CD4-positive, alpha-beta T cell (primary cell): ENCODE measurements around the gene ASXL3. TPM values are rescaled to one million over a fixed set of nuclear protein-coding genes. Genes with fewer than 3 reads are reported as not detected.

Experiments
- ATAC-seq: fragments of 200-7000 bp; cut with Tn5 transposase; one replicate; pipeline ENCODE4 v1.10.0; 2022; ENCODE audit warnings: mild to moderate bottlenecking; ENCODE audit not compliant: poor library complexity
- CTCF ChIA-PET: fragments of 350-600 bp; sonication (Branson Sonifier 250); formaldehyde crosslinking; loops from one replicate; lab custom pipeline; 2021; ENCODE audit warnings: antibody characterized with exemption, inconsistent platforms; lab: Charles Lee
- POLR2A ChIA-PET: fragments of 350-600 bp; sonication (Branson Sonifier 250); formaldehyde crosslinking; loops from one replicate; lab custom pipeline; 2021; ENCODE audit warnings: antibody characterized with exemption, inconsistent platforms; lab: Charles Lee
- DNase-seq, 14 experiments: peaks; one replicate each; pipeline ENCODE4 v3.0.0-alpha.2; 2013 to 2020; ENCODE audit warnings: mixed read lengths in 2 of 14
- H3K27ac ChIP-seq, 2 donors: one replicate each; pipeline versions ENCODE4 v1.5.1 to v1.7.0; 2013; ENCODE audit warnings: low read length in 2 of 2, low read depth in 1 of 2, mild to moderate bottlenecking in 1 of 2
- H3K27me3 ChIP-seq, 2 experiments: 1 replicate in 1 of 2; 2 replicates in 1 of 2; pipeline versions ENCODE4 v1.6.1 to v1.7.0; 2013; ENCODE audit warnings: low read length in 2 of 2, control low read depth in 1 of 2, mild to moderate bottlenecking in 1 of 2, moderate library complexity in 1 of 2; ENCODE audit not compliant: insufficient read depth in 2 of 2, control insufficient read depth in 1 of 2
- H3K36me3 ChIP-seq: one replicate; pipeline ENCODE4 v1.6.1; 2013; ENCODE audit warnings: low read length, control low read depth; ENCODE audit not compliant: insufficient read depth
- H3K4me1 ChIP-seq: one replicate; pipeline ENCODE4 v1.6.1; 2013; ENCODE audit warnings: low read length, control low read depth; ENCODE audit not compliant: insufficient read depth
- H3K4me3 ChIP-seq: one replicate; pipeline ENCODE4 v1.5.1; 2013; ENCODE audit warnings: mild to moderate bottlenecking, low read length, moderate library complexity
- H3K9me3 ChIP-seq, 2 experiments: 1 replicate in 1 of 2; 2 replicates in 1 of 2; pipeline versions ENCODE4 v1.6.1 to v1.7.0; 2013; ENCODE audit warnings: low read length in 2 of 2, mild to moderate bottlenecking in 2 of 2, control low read depth in 1 of 2, moderate library complexity in 1 of 2; ENCODE audit not compliant: control insufficient read depth in 1 of 2, insufficient read depth in 1 of 2
- H3K27ac Mint-ChIP-seq: one replicate; pipeline ENCODE4 v1.8.0; 2020; ENCODE audit warnings: mixed read lengths
- H3K27me3 Mint-ChIP-seq: one replicate; pipeline ENCODE4 v1.8.0; 2021; ENCODE audit warnings: mixed read lengths
- H3K36me3 Mint-ChIP-seq: one replicate; pipeline ENCODE4 v1.8.0; 2021; ENCODE audit warnings: low read depth, mixed read lengths
- H3K4me1 Mint-ChIP-seq: one replicate; pipeline ENCODE4 v1.8.0; 2021; ENCODE audit warnings: low read depth, mixed read lengths
- H3K4me3 Mint-ChIP-seq: one replicate; pipeline ENCODE4 v1.8.0; 2020; ENCODE audit warnings: mild to moderate bottlenecking, mixed read lengths
- H3K9me3 Mint-ChIP-seq: one replicate; pipeline ENCODE4 v1.8.0; 2020; ENCODE audit warnings: mixed read lengths
- intact Hi-C, 2 experiments: fragments of 100-400 bp; cut with DNase I in 1 of 2; cut with micrococcal nuclease in 1 of 2; formaldehyde crosslinking; loops; one replicate each; pipeline versions ENCODE4 v1.15.1 to v1.9.0; 2023 to 2025; cut with DNase I, micrococcal nuclease
- total RNA-seq, 174 experiments: library from RNA in 2 of 174; stranded (reverse) in 2 of 174; gene quantifications; one replicate each; pipeline ENCODE4 v1.2.3 and lab custom pipeline; 2021 to 2026
- TF ChIP-seq, protein P1 (sequence below): fragments of 200-600 bp; IDR thresholded peaks from one replicate; pipeline ENCODE4 v1.8.0; 2022; ENCODE audit warnings: antibody characterized with exemption, mild to moderate bottlenecking

The ASXL3 gene
- total RNA-seq, 2 experiments from 2014 or later, result not detected

DNA sequence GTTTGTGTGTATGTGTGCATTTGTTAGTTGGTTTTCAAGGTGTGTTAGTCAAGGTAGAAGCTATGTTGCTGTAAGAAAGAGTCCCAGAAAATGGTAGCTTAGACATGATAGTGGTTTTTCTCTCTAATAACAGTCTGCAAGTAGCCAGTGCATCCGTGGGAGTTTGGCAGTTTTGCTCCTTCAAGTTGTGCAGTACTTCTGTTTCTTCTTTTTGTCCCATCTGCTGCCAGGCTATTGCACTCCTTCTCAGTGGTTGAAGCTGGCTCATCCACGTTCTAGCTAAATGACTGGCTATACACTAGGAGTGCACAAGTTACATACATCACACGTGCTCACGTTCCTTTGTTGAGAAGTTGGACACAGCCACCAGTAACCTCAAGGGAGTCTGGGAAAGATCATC lies 134.7 kb downstream of the ASXL3 start:
- ChIA-PET POLR2A (no interaction called here), CTCF (no interaction called here)
- no peaks in the 10 kb centered on the region for H3K27me3 Mint-ChIP-seq
- Histone ChIP-seq H3K27ac (no peak overlapping the region), H3K9me3 (peaks cover 0 to 11% of the 10 kb centered on the region in 2 experiments), H3K4me3 (no peak overlapping the region), H3K36me3 (no peaks in the 10 kb centered on the region), H3K27me3 (no peaks in the 10 kb centered on the region), H3K4me1 (no peaks in the 10 kb centered on the region)
- no peak overlapping the region for H3K4me3 Mint-ChIP-seq
- intact Hi-C loops, result no loop called here
- TF ChIP-seq, protein P1, sequence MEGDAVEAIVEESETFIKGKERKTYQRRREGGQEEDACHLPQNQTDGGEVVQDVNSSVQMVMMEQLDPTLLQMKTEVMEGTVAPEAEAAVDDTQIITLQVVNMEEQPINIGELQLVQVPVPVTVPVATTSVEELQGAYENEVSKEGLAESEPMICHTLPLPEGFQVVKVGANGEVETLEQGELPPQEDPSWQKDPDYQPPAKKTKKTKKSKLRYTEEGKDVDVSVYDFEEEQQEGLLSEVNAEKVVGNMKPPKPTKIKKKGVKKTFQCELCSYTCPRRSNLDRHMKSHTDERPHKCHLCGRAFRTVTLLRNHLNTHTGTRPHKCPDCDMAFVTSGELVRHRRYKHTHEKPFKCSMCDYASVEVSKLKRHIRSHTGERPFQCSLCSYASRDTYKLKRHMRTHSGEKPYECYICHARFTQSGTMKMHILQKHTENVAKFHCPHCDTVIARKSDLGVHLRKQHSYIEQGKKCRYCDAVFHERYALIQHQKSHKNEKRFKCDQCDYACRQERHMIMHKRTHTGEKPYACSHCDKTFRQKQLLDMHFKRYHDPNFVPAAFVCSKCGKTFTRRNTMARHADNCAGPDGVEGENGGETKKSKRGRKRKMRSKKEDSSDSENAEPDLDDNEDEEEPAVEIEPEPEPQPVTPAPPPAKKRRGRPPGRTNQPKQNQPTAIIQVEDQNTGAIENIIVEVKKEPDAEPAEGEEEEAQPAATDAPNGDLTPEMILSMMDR, result no peak
- no peak overlapping the region for H3K27ac Mint-ChIP-seq
- no peaks in the 10 kb centered on the region for H3K36me3 Mint-ChIP-seq
- H3K9me3 Mint-ChIP-seq, result peaks cover 4% of the 10 kb centered on the region
- ATAC-seq (no peak), DNase-seq (no peak)
- H3K4me1 Mint-ChIP-seq, result no peaks in the 10 kb centered on the region

GRCh38 chr18:33716061-33716683 lies 138.2 kb downstream of the ASXL3 start:
- H3K4me1 ChIP-seq, result no peaks in the 10 kb centered on the region
- no peaks in the 10 kb centered on the region for H3K27me3 ChIP-seq
- intact Hi-C loops, result no loop called here
- peaks cover 0 to 6% of the 10 kb centered on the region in 2 experiments for H3K9me3 ChIP-seq
- DNase-seq, result no peak
- Mint-ChIP-seq H3K27ac (no peak overlapping the region), H3K4me1 (no peaks in the 10 kb centered on the region), H3K4me3 (no peak overlapping the region), H3K27me3 (no peaks in the 10 kb centered on the region), H3K36me3 (no peaks in the 10 kb centered on the region), H3K9me3 (peaks cover 2% of the 10 kb centered on the region)
- no peaks in the 10 kb centered on the region for H3K36me3 ChIP-seq
- POLR2A ChIA-PET, result no interaction called here
- H3K4me3 ChIP-seq, result no peak overlapping the region
- no peak for ATAC-seq
- no peak overlapping the region for H3K27ac ChIP-seq
- TF ChIP-seq, protein P1, result no peak
- CTCF ChIA-PET, result no interaction called here

DNA sequence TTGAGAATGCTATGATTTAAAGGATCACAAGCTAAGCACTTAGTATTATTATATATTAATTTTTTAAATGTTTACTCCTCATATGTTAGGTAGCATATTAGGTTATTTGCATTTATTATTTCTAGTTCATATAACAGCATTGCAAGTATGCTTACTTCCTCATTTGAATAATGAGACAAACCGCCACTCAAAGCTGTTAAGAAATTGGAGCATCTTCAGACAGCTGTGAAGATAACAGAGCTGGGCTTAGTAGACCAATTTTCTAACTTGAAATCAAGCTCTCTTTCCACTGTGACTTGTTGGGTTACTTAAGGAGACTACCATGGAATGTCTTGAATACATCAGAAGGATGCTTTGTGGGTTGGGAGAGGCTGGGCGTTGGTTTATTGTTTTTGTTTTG lies 139.3 kb downstream of the ASXL3 start:
- TF ChIP-seq, protein P1, result no peak
- Mint-ChIP-seq H3K4me3 (no peak overlapping the region), H3K27me3 (no peaks in the 10 kb centered on the region), H3K36me3 (no peaks in the 10 kb centered on the region), H3K9me3 (peaks cover 7% of the 10 kb centered on the region), H3K4me1 (no peaks in the 10 kb centered on the region), H3K27ac (no peak overlapping the region)
- CTCF ChIA-PET, result no interaction called here
- Histone ChIP-seq H3K36me3 (no peaks in the 10 kb centered on the region), H3K4me1 (no peaks in the 10 kb centered on the region), H3K9me3 (peaks cover 0 to 6% of the 10 kb centered on the region in 2 experiments), H3K27ac (no peak overlapping the region), H3K4me3 (no peak overlapping the region), H3K27me3 (no peaks in the 10 kb centered on the region)
- POLR2A ChIA-PET, result no interaction called here
- intact Hi-C loops, result no loop called here
- no peak for ATAC-seq
- no peak for DNase-seq
